GM21367 (cell line): Measurements from ENCODE around the gene ESRRG.

Experiments
- ATAC-seq: cut with Tn5 transposase; IDR thresholded peaks from one replicate; pipeline ENCODE4 v1.9.1; 2021; ENCODE audit not compliant: unreplicated experiment

Gene ESRRG

DNA sequence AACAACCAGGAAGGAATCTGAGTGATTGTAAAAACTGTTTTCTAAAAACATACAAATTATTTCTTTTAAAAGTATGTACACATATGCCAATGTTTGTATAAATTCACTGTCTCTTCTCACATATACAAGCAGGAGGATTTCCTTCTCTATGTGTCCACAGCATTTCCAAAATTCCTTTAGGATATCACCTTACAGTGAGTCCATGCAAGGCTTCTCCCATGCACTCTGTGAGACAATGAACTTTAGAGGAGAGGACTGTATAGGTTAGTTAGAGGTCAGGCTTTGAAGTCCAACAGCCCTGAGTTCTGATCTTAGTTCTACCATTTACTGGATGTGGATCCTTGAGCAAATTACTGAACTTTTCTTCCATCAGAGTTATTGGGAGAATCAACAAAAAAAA lies 265.9 kb downstream of the ESRRG start:
- no peak for ATAC-seq

DNA sequence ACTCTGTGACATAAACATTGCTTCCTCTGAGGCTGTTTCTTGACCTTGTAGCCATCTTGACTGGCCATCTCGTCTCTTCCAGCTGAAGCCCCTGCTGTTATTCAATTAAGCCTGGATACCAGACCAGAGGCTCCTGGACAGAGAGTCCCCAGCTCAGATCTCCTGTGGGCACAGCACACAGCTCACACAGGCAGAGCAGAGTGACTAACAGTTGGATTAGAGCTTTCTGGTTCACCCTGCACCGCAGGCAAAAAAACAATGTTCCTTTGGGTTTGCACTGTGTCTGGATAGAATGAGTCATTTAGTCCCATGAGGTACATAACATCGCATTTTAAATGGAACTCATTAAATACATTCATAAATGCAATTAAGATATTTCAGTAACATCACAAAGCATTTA lies 266.5 kb downstream of the ESRRG start:
- ATAC-seq: no peak

DNA sequence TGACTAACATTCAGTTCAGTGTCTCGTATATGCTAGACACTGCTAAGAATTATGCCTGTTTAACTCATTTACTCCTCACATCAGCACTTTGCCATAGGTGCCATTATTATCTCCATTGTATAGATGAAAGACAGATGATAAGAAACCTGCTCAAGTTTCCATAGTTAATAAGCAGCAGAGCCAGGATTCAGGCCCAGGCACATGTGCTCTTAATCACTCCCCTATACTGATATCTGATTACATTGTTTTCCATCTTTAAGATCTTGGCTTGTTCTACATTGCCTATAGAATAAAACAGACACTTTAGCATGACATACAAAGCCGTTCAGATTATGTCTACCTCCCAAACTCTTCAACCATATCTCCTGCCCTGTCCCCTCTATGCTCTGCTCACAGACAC lies 269.5 kb downstream of the ESRRG start:
- no peak for ATAC-seq
